C4-2B (cell line): ENCODE results near the gene MT1F.

Experiments
- CTCF ChIP-seq: fragments of 450-650 bp; conservative IDR thresholded peaks from 2 replicates; pipeline ENCODE4 v1.5.1; 2017; ENCODE audit warnings: mild to moderate bottlenecking
- ZFX ChIP-seq: fragments of 450-650 bp; IDR thresholded peaks from 2 replicates; pipeline ENCODE4 v1.6.1; 2017

- no peak for TF ChIP-seq CTCF
- no peak for TF ChIP-seq ZFX
These were observed 22.9 kb upstream of the MT1F start for GRCh38 chr16:56634715-56635440.
